Keratinocyte (primary cell): ENCODE data around the gene MAGEA9B. TPM values are rescaled to one million over a fixed set of nuclear protein-coding genes. Genes with fewer than 3 reads are reported as not detected.
"Not testable (repeated sequence)": the region's sequence is repeated elsewhere in the genome, so short reads cannot be mapped to it uniquely, and the experiment has no call there.

Experiments used
- DNase-seq: peaks from one replicate; pipeline ENCODE4 v3.0.0-alpha.2; 2011; ENCODE audit warnings: low read depth, missing footprints, low spot score
- FAIRE-seq: peaks from 2 replicates; lab custom pipeline; 2011; peaks lifted over from hg19 to GRCh38; lab: Jason Lieb, UNC
- H2AFZ ChIP-seq: 2 replicates; pipeline ENCODE4 v1.6.0; 2012; ENCODE audit warnings: low read length, control low read depth, inconsistent platforms; ENCODE audit not compliant: control insufficient read depth
- H3K27ac ChIP-seq: 2 replicates; pipeline ENCODE4 v1.5.1; 2011; ENCODE audit warnings: low read length; ENCODE audit not compliant: control insufficient read depth, insufficient read depth
- H3K27me3 ChIP-seq: 3 replicates; pipeline ENCODE4 v1.6.0; 2011; ENCODE audit warnings: low read length; ENCODE audit not compliant: control insufficient read depth, insufficient read depth; ENCODE audit errors: extremely low read depth
- H3K36me3 ChIP-seq, 2 experiments: 2 replicates in 1 of 2; 3 replicates in 1 of 2; pipeline ENCODE4 v1.5.1; 2011; ENCODE audit warnings: low read length in 2 of 2, mild to moderate bottlenecking in 1 of 2; ENCODE audit not compliant: control insufficient read depth in 2 of 2, insufficient read depth in 2 of 2; ENCODE audit errors: extremely low read depth in 1 of 2
- H3K4me1 ChIP-seq: 3 replicates; pipeline ENCODE4 v1.5.1; 2011; ENCODE audit warnings: low read length; ENCODE audit not compliant: control insufficient read depth, insufficient read depth; ENCODE audit errors: extremely low read depth
- H3K4me2 ChIP-seq: 3 replicates; pipeline ENCODE4 v1.6.0; 2011; ENCODE audit warnings: low read depth, low read length; ENCODE audit not compliant: control insufficient read depth, insufficient read depth; ENCODE audit errors: extremely low read depth
- H3K4me3 ChIP-seq, 3 experiments: fragments of 200-600 bp in 1 of 3; sonication (generic) in 1 of 3; 2 replicates in 2 of 3; 3 replicates in 1 of 3; pipeline ENCODE4 v1.5.1; 2011 to 2016; ENCODE audit warnings: low read length in 3 of 3, mild to moderate bottlenecking in 3 of 3, control low read depth in 2 of 3, inconsistent platforms in 1 of 3, low read depth in 1 of 3, mixed read lengths in 1 of 3, mixed run types in 1 of 3, moderate library complexity in 1 of 3; ENCODE audit not compliant: control insufficient read depth in 2 of 3, insufficient read depth in 2 of 3; ENCODE audit errors: extremely low read depth in 1 of 3
- H3K79me2 ChIP-seq: 2 replicates; pipeline ENCODE4 v1.6.0; 2012; ENCODE audit warnings: low read length; ENCODE audit not compliant: control insufficient read depth, insufficient read depth
- H3K9ac ChIP-seq: 3 replicates; pipeline ENCODE4 v1.6.0; 2011; ENCODE audit warnings: low read length; ENCODE audit not compliant: control insufficient read depth, insufficient read depth; ENCODE audit errors: extremely low read depth
- H3K9me1 ChIP-seq: 3 replicates; pipeline ENCODE4 v1.6.0; 2011; ENCODE audit warnings: low read length; ENCODE audit not compliant: control insufficient read depth, insufficient read depth; ENCODE audit errors: extremely low read depth
- H3K9me3 ChIP-seq: 2 replicates; pipeline ENCODE4 v1.5.1; 2012; ENCODE audit warnings: low read depth, low read length; ENCODE audit not compliant: control insufficient read depth
- H4K20me1 ChIP-seq: 3 replicates; pipeline ENCODE4 v1.6.0; 2011; ENCODE audit warnings: low read length; ENCODE audit not compliant: control insufficient read depth, insufficient read depth; ENCODE audit errors: extremely low read depth
- EZH2 ChIP-seq: IDR thresholded peaks from one replicate; pipeline ENCODE4 v1.6.1; 2012; ENCODE audit warnings: inconsistent platforms, mild to moderate bottlenecking, low read length, moderate library complexity
- dilution Hi-C: fragments of 300-500 bp; cut with MboI; formaldehyde crosslinking; loops from one replicate; pipeline ENCODE4 v1.7.0; 2020; ENCODE audit warnings: low sequenced_read_pairs; ENCODE audit not compliant: extremely low pct_ligation_motif_present
- polyA plus RNA-seq, 5 experiments: library from polyadenylated mRNA; depleted of rRNA in 3 of 5; stranded (reverse) in 3 of 5; stranded (forward) in 1 of 5; unstranded in 1 of 5; fragments of >200 nt; gene quantifications; 1 replicate in 1 of 5; 2 replicates in 3 of 5; 3 replicates in 1 of 5; pipeline versions ENCODE4 v1.2.1 to v1.2.3, GENCODE V29; 2011 to 2012; ENCODE audit warnings: missing spikeins in 2 of 5, low read depth in 1 of 5, low replicate concordance in 1 of 5
- TF ChIP-seq, protein P1 (sequence below), 3 experiments: IDR thresholded peaks in 1 of 3; conservative IDR thresholded peaks in 1 of 3; optimal IDR thresholded peaks in 1 of 3; 2 replicates in 2 of 3; 3 replicates in 1 of 3; pipeline versions ENCODE3 to v1.5.1; 2011; ENCODE audit warnings: low read length in 3 of 3, mild to moderate bottlenecking in 3 of 3, moderate library complexity in 2 of 3, control low read depth in 1 of 3, inconsistent platforms in 1 of 3; ENCODE audit not compliant: insufficient read depth in 2 of 3; ENCODE audit errors: extremely low read depth in 1 of 3

MAGEA9B gene
- polyA plus RNA-seq, 1 donor (not counting 4 experiments of a cell fraction or from before 2014, with no cell fraction given), result not detected

DNA sequence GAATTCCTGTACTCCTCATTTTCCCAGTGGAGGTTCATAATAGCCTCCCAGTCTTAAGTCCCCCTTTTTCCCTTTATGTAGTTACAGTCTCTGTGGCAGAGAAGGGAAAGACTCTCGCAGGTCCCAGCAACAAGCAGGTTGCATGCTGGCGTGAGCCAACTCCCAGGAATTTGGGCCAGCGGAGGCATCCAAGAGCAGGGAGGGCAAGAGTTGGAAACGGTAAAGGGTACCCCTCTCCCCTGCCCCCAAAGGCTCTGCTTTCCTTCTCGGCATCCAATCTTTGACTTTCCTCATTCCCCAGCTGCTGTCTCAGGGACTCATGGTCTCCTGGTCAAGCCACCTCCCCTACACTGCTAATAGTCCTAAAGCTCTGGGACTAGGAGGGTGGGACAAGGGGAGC is 23.3 kb upstream of the MAGEA9B start:
- H3K27ac ChIP-seq, result no peak overlapping the region
- H3K9ac ChIP-seq, result no peak overlapping the region
- H3K9me3 ChIP-seq, result no peaks in the 10 kb centered on the region
- DNase-seq, result no peak
- no peak for FAIRE-seq
- H3K4me1 ChIP-seq, result no peaks in the 10 kb centered on the region
- H3K27me3 ChIP-seq, result no peaks in the 10 kb centered on the region
- H3K79me2 ChIP-seq, result peaks cover 2% of the 10 kb centered on the region
- no peaks in the 10 kb centered on the region for H3K9me1 ChIP-seq
- no peak overlapping the region for H3K4me3 ChIP-seq
- no peaks in the 10 kb centered on the region for H3K36me3 ChIP-seq
- TF ChIP-seq, protein P1, sequence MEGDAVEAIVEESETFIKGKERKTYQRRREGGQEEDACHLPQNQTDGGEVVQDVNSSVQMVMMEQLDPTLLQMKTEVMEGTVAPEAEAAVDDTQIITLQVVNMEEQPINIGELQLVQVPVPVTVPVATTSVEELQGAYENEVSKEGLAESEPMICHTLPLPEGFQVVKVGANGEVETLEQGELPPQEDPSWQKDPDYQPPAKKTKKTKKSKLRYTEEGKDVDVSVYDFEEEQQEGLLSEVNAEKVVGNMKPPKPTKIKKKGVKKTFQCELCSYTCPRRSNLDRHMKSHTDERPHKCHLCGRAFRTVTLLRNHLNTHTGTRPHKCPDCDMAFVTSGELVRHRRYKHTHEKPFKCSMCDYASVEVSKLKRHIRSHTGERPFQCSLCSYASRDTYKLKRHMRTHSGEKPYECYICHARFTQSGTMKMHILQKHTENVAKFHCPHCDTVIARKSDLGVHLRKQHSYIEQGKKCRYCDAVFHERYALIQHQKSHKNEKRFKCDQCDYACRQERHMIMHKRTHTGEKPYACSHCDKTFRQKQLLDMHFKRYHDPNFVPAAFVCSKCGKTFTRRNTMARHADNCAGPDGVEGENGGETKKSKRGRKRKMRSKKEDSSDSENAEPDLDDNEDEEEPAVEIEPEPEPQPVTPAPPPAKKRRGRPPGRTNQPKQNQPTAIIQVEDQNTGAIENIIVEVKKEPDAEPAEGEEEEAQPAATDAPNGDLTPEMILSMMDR (optimal IDR thresholded peaks at IDR 0.05 in 1 of 3, IDR thresholded peaks at IDR 0.05 in 1 of 3, conservative IDR thresholded peaks at IDR 0.05 in 1 of 3; ENCODE audit: extremely low read depth in 1 of 3, insufficient read depth in 2 of 3, low read length in 3 of 3), result no peak
- no peak for TF ChIP-seq EZH2
- no peak overlapping the region for H2AFZ ChIP-seq
- H4K20me1 ChIP-seq, result no peaks in the 10 kb centered on the region
- H3K4me2 ChIP-seq, result no peak overlapping the region
- dilution Hi-C loops, result no loop called here

DNA sequence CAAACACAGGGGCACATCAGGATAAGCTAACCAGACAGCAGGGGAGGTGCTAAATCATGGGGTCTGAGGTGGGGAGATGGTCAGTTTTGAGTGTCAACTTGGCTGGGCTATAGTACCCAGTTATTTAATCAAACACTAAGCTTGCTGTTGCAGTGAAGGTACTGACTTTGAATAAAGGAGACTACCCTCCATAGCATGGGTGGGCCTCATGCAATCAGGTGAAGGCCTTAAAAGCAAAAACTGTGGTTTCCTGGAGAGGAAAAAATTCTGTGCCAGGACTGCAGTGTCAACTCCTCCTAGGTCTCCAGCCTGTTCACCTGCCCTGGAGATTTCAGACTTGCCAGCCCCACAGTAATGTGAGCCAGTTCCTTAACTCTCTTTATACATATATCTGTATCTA is 20.4 kb upstream of the MAGEA9B start:
- Histone ChIP-seq H3K9me1 (no peaks in the 10 kb centered on the region), H3K4me2 (no peak overlapping the region), H3K79me2 (no peaks in the 10 kb centered on the region), H3K4me1 (no peaks in the 10 kb centered on the region), H2AFZ (no peak overlapping the region), H3K4me3 (no peak overlapping the region), H4K20me1 (no peaks in the 10 kb centered on the region), H3K9ac (no peak overlapping the region), H3K9me3 (no peaks in the 10 kb centered on the region), H3K27ac (no peak overlapping the region), H3K27me3 (no peaks in the 10 kb centered on the region), H3K36me3 (no peaks in the 10 kb centered on the region)
- FAIRE-seq (no peak), DNase-seq (no peak)
- dilution Hi-C loops, result no loop called here
- TF ChIP-seq, protein P1 (optimal IDR thresholded peaks at IDR 0.05 in 1 of 3, IDR thresholded peaks at IDR 0.05 in 1 of 3, conservative IDR thresholded peaks at IDR 0.05 in 1 of 3; ENCODE audit: extremely low read depth in 1 of 3, insufficient read depth in 2 of 3, low read length in 3 of 3), result no peak
- no peak for TF ChIP-seq EZH2

DNA sequence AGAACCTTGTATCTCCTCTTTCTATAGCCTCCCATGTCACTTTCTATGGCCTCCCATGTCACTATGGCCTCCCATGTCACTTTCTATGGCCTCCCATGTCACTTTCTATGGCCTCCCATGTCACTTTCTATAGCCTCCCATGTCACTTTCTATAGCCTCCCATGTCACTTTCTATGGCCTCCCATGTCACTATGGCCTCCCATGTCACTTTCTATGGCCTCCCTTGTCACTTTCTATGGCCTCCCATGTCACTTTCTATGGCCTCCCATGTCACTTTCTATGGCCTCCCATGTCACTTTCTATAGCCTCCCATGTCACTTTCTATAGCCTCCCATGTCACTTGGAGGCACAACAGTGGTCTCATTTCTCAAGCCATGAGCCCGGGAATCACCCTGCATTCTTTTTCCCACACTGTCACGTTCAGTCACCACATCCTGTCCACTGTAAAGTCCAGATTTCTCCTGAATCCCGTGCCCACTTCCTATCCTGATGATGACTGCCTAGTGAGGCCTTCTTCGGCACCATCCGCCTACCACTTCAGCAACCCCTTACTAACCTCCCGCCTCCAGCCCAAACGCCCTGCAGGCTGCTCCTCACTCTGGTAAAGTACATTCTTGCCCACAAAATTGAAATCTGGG is 18.1 kb upstream of the MAGEA9B start:
- H3K9me1 ChIP-seq, H4K20me1 ChIP-seq, H3K79me2 ChIP-seq, dilution Hi-C loops, FAIRE-seq, H3K4me3 ChIP-seq, H3K36me3 ChIP-seq, H3K9me3 ChIP-seq, H3K27me3 ChIP-seq, H3K9ac ChIP-seq, H3K27ac ChIP-seq, H3K4me2 ChIP-seq, H2AFZ ChIP-seq, DNase-seq, H3K4me1 ChIP-seq: not testable (repeated sequence)

DNA sequence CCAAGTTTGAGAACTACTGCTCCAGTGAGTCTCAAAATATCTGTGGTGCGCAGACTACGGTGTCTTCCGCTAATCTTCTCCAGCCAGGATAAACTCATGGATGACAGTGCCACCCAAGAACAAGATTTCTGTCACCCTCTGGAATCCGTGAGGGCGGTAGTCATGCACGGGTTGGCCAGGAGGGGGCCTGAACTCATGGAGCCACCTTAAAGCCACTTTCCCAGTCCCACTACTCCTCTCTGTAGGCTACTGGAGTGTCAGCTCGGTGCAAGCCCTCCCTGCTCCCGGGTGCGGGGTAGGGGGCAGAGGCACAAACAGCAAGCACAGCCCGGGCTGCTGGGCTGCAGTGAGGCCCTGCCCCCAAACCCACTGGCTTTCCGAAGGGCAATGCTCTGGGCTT is 11.3 kb upstream of the MAGEA9B start:
- H3K9me1 ChIP-seq, H4K20me1 ChIP-seq, H3K4me1 ChIP-seq, H2AFZ ChIP-seq, H3K27me3 ChIP-seq, DNase-seq, H3K36me3 ChIP-seq, H3K79me2 ChIP-seq, FAIRE-seq, dilution Hi-C loops, H3K4me2 ChIP-seq, H3K4me3 ChIP-seq, H3K9ac ChIP-seq, H3K27ac ChIP-seq, H3K9me3 ChIP-seq: not testable (repeated sequence)
